Smooth muscle cell (in vitro differentiated cells): Measurements from ENCODE around the gene MED26. TPM values are rescaled to one million over a fixed set of nuclear protein-coding genes. Genes with fewer than 3 reads are reported as not detected.

Experiments used
- DNase-seq: peaks from one replicate; lab custom pipeline; 2025; ENCODE audit not compliant: unreplicated experiment; lab: John Stamatoyannopoulos, UW
- H2AFZ ChIP-seq: fragments of 200-600 bp; sonication (generic); 2 replicates; pipeline ENCODE4 v1.6.0; 2016; ENCODE audit warnings: antibody characterized with exemption, low read depth, mild to moderate bottlenecking
- H3F3A ChIP-seq: fragments of 200-600 bp; sonication (generic); 2 replicates; pipeline ENCODE4 v1.6.0; 2017; ENCODE audit warnings: antibody characterized with exemption, low read depth
- H3K27ac ChIP-seq: fragments of 200-600 bp; sonication (generic); 2 replicates; pipeline ENCODE4 v1.5.1; 2016; ENCODE audit warnings: low read depth, mild to moderate bottlenecking
- H3K27me3 ChIP-seq: fragments of 200-600 bp; sonication (generic); 2 replicates; pipeline ENCODE4 v1.6.1; 2016; ENCODE audit warnings: low read depth, mild to moderate bottlenecking
- H3K36me3 ChIP-seq: fragments of 200-600 bp; sonication (generic); 2 replicates; pipeline ENCODE4 v1.5.1; 2016; ENCODE audit warnings: low read depth
- H3K4me1 ChIP-seq: fragments of 200-600 bp; sonication (generic); 2 replicates; pipeline ENCODE4 v1.5.1; 2016; ENCODE audit warnings: low read depth
- H3K4me2 ChIP-seq: fragments of 200-600 bp; sonication (generic); 2 replicates; pipeline ENCODE4 v1.6.0; 2016; ENCODE audit warnings: mild to moderate bottlenecking
- H3K4me3 ChIP-seq: fragments of 200-600 bp; sonication (generic); 2 replicates; pipeline ENCODE4 v1.5.1; 2016; ENCODE audit warnings: mild to moderate bottlenecking
- H3K79me2 ChIP-seq: fragments of 200-600 bp; sonication (generic); 2 replicates; pipeline ENCODE4 v1.6.0; 2016; ENCODE audit warnings: low read depth, mild to moderate bottlenecking
- H3K9ac ChIP-seq: fragments of 200-600 bp; sonication (generic); 2 replicates; pipeline ENCODE4 v1.6.0; 2016; ENCODE audit warnings: low read depth
- H3K9me3 ChIP-seq: fragments of 200-600 bp; sonication (generic); replicated peaks from 2 replicates; pipeline ENCODE4 v1.5.1; 2016; ENCODE audit warnings: low read depth
- H4K20me1 ChIP-seq: fragments of 200-600 bp; sonication (generic); 2 replicates; pipeline ENCODE4 v1.6.0; 2016; ENCODE audit warnings: low read depth
- WGBS: methylation state at CpG from one replicate; pipeline ENCODE4 v1.1.7; 2016; ENCODE audit warnings: low lambda C conversion rate; 5-methylcytosine and 5-hydroxymethylcytosine counted together
- polyA plus RNA-seq: library from polyadenylated mRNA; unstranded; fragments of >200 nt; fragmentation: Nextera tagmentation; extraction: Ambion mirVana; gene quantifications from 2 replicates; pipeline ENCODE4 v1.2.1, GENCODE V29; 2016
- total RNA-seq: library from RNA; depleted of rRNA; stranded (reverse); fragments of >200 nt; gene quantifications from 2 replicates; pipeline ENCODE4 v1.2.3, GENCODE V29; 2014
- TF ChIP-seq, protein P1 (sequence below): fragments of 200-600 bp; sonication (generic); IDR thresholded peaks from 2 replicates; pipeline ENCODE4 v1.5.1; 2017; ENCODE audit warnings: borderline replicate concordance, mild to moderate bottlenecking, antibody characterized with exemption; ENCODE audit not compliant: insufficient read depth, poor library complexity, severe bottlenecking

The MED26 gene
- total and polyA plus RNA-seq, 2 experiments from 2014 or later: 6.3 to 9.6 TPM

DNA sequence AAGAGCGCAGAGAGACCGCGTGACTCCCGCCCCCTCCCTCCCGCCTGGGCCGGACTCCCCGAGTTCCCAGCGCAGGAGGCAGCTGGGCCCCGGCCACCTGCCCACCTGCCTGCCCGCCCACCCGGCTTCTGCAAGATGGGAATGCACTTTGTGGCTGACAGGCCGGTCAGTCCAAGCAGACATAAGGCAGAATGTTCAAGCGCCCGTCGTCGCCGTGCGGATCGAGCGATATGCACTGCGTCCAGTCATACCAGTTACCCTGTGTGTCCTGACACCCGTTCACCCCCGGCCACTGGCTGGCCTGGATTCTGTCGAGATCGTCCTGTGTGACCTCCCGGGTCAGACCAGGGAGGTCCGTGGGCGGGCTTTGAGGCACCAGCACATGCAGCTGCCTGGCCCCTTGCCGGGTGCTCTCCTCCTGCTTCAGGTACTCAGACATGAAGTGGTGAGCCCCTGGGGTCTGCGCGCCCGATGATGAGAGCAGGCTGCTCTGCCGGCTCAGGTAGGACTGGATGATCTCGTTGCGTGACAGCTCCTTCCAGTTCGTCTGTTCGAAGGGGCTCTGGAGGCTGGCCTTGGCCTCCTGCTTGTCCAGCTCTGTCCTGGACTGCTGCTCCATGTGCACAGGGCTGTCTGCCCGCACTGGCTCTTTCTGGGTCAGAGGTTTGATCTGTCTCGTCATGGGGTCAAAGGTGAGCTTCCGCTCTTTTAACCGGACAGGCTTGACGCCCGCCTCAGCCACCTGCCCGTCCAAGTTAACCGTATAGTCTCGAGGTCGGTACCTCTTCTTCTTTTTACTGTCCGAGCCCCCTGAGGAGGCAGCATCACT is 51.9 kb downstream of the MED26 start:
- no peak overlapping the region for H3K9ac ChIP-seq
- no peaks in the 10 kb centered on the region for H3K9me3 ChIP-seq
- H3K4me2 ChIP-seq: no peak overlapping the region
- H2AFZ ChIP-seq: no peak overlapping the region
- no peak overlapping the region for H3K27ac ChIP-seq
- no peak for DNase-seq
- peaks cover 78% of the 10 kb centered on the region for H4K20me1 ChIP-seq
- 97% methylated on average over 46 of the region's 48 CpGs for WGBS
- H3K79me2 ChIP-seq: peaks cover 91% of the 10 kb centered on the region
- TF ChIP-seq, protein P1, sequence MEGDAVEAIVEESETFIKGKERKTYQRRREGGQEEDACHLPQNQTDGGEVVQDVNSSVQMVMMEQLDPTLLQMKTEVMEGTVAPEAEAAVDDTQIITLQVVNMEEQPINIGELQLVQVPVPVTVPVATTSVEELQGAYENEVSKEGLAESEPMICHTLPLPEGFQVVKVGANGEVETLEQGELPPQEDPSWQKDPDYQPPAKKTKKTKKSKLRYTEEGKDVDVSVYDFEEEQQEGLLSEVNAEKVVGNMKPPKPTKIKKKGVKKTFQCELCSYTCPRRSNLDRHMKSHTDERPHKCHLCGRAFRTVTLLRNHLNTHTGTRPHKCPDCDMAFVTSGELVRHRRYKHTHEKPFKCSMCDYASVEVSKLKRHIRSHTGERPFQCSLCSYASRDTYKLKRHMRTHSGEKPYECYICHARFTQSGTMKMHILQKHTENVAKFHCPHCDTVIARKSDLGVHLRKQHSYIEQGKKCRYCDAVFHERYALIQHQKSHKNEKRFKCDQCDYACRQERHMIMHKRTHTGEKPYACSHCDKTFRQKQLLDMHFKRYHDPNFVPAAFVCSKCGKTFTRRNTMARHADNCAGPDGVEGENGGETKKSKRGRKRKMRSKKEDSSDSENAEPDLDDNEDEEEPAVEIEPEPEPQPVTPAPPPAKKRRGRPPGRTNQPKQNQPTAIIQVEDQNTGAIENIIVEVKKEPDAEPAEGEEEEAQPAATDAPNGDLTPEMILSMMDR: no peak
- no peaks in the 10 kb centered on the region for H3K27me3 ChIP-seq
- H3K4me3 ChIP-seq: no peak overlapping the region
- H3K36me3 ChIP-seq: no peaks in the 10 kb centered on the region
- H3F3A ChIP-seq: peaks cover 3% of the 10 kb centered on the region
- H3K4me1 ChIP-seq: peaks cover 11% of the 10 kb centered on the region

DNA sequence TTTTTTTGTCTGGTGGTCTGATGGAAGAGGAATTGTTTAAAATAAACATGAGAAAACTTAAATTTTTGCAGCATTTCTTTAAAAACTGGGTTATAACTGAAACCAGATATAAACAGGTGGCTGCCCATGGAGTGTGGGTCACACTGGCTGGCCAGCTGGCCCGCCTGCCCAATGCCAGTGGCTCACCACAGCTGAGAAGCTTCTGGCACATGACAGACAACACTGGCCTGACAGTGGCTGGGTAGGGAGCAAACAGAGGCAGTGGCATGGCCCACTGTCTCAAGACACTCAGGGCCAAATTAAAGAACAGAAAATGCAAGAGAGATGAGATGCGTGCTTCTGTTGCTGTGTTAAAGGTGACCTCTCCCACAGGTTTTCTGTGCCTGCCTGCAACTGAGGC is 52.7 kb downstream of the MED26 start:
- no peak overlapping the region for H3K27ac ChIP-seq
- H3K4me1 ChIP-seq: peaks cover 13% of the 10 kb centered on the region
- 100% methylated on average over 2 of the region's 2 CpGs for WGBS
- peaks cover 91% of the 10 kb centered on the region for H3K79me2 ChIP-seq
- no peaks in the 10 kb centered on the region for H3K36me3 ChIP-seq
- H2AFZ ChIP-seq: no peak overlapping the region
- no peak overlapping the region for H3K9ac ChIP-seq
- H3K4me3 ChIP-seq: no peak overlapping the region
- H3K27me3 ChIP-seq: no peaks in the 10 kb centered on the region
- peaks cover 3% of the 10 kb centered on the region for H3F3A ChIP-seq
- TF ChIP-seq, protein P1: no peak
- H3K4me2 ChIP-seq: no peak overlapping the region
- H3K9me3 ChIP-seq: no peaks in the 10 kb centered on the region
- H4K20me1 ChIP-seq: peaks cover 70% of the 10 kb centered on the region
- no peak for DNase-seq

DNA sequence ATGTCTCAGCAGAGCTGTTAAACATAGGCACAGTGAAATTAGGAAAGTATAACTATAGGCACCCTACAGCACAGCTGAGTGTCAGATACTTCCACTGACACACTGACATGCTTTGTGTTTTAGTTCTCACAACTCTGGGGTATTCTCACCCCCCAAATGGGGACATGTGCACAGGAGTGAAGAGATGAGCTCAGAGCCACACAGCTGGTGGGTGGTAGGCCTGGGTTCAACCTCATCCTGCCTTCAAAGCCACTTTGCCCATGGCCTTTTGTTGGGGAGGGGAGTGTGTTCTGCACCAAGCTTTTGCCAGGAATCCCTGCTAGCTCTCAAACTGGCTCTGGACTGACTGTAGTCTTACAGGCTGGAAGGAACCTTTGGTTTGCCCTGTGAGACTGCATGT is 54.1 kb downstream of the MED26 start:
- H3K27ac ChIP-seq: no peak overlapping the region
- H3K9ac ChIP-seq: no peak overlapping the region
- TF ChIP-seq, protein P1: no peak
- no peaks in the 10 kb centered on the region for H3K9me3 ChIP-seq
- peak overlapping the region; percentile 93 for H3K4me2 ChIP-seq
- no peak overlapping the region for H2AFZ ChIP-seq
- H4K20me1 ChIP-seq: peaks cover 59% of the 10 kb centered on the region
- no peaks in the 10 kb centered on the region for H3K36me3 ChIP-seq
- H3K4me3 ChIP-seq: peak overlapping the region; percentile 89
- H3F3A ChIP-seq: peaks cover 3% of the 10 kb centered on the region
- no peaks in the 10 kb centered on the region for H3K27me3 ChIP-seq
- H3K4me1 ChIP-seq: peaks cover 13% of the 10 kb centered on the region
- peaks cover 87% of the 10 kb centered on the region for H3K79me2 ChIP-seq
- DNase-seq: no peak

DNA sequence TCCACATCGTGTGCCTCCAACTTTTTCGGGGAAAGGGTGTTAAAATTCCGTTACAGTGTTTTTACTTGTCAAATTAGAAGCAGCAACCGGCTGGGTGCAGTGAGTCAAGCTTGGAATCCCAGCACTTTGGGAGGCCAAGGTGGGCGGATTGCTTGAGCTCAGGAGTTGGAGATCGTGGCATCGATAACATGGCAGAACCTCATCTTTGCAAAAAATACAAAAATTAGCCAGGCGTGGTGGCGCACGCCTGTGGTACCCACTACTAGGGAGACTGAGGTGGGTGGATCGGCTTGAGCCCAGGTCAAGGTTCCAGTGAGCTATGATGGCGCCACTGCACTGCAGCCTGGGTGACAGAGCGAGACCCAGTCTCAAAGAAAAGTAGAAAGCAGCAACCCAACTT is 54.7 kb downstream of the MED26 start:
- H3K4me1 ChIP-seq: peaks cover 13% of the 10 kb centered on the region
- H3K9ac ChIP-seq: peak overlapping the region; percentile 88
- peaks cover 53% of the 10 kb centered on the region for H4K20me1 ChIP-seq
- no peaks in the 10 kb centered on the region for H3K36me3 ChIP-seq
- peak overlapping the region; percentile 93 for H3K4me2 ChIP-seq
- WGBS: 71% methylated on average over 13 of the region's 13 CpGs
- no peaks in the 10 kb centered on the region for H3K9me3 ChIP-seq
- H3K79me2 ChIP-seq: peaks cover 85% of the 10 kb centered on the region
- peak overlapping the region; percentile 84 for H3K27ac ChIP-seq
- no peak overlapping the region for H2AFZ ChIP-seq
- DNase-seq: no peak
- TF ChIP-seq, protein P1: no peak
- peaks cover 3% of the 10 kb centered on the region for H3F3A ChIP-seq
- H3K4me3 ChIP-seq: peak overlapping the region; percentile 89
- H3K27me3 ChIP-seq: no peaks in the 10 kb centered on the region
